Activated CD8-positive, alpha-beta memory T cell treated with anti-CD3 and anti-CD28 coated beads, Interleukin-2, amount 50 U/mL, for 1 hour (primary cell): ENCODE results near the gene MAST4.

Experiments used
- DNase-seq: peaks from one replicate; pipeline ENCODE4 v3.0.0-alpha.2; 2020; ENCODE audit errors: extremely low read depth

Gene MAST4

DNA sequence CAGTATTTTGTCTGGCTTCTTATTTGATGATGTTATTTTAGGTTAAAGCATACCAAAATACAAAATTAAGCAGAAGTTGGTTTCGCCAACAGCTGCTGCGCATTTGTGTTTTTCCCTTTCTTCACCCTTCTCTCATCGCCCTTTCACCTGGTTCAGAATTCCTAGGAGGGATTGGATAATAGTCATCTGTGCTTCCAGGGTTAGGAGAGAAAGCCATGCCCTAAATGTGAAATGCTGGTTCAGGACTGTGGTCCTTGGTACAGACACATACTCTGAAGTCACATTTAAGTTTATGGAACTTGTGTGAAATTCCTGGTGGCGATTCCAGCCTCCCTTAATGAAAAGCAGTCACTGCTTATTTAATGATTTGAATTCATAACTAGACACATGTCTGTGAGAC lies 7.7 kb downstream of the MAST4 start:
- no peak for DNase-seq

DNA sequence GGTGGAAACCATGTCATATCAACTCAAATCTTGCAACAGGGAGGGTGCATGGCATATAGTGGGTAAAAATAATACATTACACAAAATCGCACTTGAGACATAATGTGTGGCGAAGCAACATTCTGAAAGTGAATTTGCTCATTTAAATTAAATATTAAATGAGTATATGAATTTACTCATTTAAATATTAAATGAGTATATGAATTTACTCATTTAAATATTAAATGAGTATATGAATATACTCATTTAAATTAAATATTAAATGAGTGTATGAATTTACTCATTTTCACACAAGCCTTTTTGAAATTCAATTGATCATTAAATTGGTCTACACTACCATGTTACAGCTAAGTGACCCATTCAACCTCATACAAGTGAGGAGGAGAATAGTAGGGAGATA lies 10.5 kb downstream of the MAST4 start:
- no peak for DNase-seq

DNA sequence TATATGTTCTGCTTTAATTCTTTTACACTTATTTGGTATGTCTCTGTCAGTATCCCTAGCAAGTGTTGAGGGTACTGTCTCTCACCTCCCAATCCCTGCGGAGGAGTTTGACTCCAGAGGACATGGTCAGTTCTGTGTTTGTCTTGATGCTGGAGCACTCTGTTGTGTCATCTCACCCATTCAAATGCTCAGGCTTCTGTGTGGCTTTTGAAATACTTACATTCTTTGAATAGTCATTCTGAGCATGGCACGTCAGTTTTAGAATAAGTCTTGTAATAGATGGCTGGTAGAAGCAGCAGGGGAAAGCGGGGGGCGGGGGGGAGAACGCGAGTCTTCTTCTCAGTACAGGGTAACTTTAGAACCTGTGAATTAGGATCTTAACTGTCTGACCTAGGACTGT lies 12.3 kb downstream of the MAST4 start:
- no peak for DNase-seq

DNA sequence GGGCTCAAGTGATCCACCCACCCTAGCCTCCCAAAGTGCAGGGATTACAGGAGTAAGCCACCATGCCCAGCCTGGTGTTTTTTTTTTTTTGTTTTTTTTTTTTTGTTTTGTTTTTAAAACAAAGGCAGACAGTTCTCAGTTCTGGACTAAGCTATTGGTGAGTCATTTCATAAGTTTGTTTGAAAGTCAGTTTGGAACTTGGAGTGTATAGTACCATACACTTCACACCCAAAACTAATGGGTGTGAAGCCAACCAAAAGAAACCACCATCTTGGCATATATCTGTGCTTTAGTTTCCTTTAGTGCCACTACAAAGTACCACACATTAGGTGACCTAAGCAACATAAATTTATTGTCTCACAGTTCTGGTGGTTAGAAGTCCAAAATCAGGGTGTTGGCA lies 13.4 kb downstream of the MAST4 start:
- no peak for DNase-seq

DNA sequence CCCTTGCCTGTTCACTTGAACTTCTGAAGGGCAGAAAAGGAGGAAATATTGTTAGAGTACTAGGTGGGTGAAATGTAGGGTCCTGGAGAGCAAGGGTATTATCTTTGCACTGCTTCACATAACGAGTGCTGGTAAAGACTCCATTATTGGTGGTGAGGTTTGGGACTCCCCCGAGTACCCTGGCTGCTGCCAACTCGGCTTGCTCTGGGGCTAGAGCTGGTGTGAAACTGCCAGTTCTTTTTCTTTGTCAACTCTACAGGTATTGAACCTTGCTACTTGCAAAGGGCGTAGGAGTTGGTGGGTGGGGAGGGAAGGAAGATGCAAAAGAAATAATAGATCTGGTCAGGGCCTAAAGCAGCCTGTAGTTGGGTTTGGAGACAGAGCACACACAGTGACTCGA lies 16.0 kb downstream of the MAST4 start:
- DNase-seq: no peak

DNA sequence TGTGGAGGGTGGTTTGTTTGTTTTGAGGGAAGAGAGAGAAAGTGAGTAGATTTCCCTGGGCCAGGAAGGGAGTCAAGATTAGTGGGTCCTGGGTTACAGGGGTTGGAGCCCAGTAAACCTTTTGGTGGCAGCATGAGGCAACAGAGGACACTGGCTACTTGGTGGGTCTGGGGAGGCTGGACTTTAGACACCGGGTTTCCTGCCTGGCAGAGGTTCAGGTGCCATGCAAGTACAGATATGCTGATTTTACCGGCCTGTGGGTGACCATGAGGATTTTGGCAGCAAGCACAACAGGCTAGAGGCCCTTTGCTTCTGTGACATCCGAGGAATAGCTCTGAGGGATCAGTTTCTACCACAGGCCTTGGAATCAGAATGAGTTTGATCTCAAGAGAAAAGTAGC lies 18.9 kb downstream of the MAST4 start:
- DNase-seq: no peak

DNA sequence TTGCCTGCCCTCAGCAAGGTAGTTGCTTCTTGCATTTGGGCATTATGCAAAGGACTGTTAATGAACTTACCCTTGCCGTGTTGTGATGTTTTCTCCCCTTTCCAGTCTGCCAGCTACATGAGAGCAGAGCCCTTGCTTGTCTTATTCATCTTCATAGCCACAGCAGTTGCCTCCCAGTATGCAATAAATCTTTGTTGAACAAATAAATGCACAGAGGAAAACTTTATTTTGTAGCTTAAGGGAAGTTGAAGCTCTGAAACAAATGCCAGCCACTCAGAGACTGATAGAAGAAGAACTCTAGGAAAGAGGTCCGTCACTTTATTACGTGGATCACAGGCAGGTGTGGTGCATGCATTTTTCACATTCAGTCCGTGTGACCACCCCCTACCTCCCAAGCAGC lies 19.7 kb downstream of the MAST4 start:
- no peak for DNase-seq

DNA sequence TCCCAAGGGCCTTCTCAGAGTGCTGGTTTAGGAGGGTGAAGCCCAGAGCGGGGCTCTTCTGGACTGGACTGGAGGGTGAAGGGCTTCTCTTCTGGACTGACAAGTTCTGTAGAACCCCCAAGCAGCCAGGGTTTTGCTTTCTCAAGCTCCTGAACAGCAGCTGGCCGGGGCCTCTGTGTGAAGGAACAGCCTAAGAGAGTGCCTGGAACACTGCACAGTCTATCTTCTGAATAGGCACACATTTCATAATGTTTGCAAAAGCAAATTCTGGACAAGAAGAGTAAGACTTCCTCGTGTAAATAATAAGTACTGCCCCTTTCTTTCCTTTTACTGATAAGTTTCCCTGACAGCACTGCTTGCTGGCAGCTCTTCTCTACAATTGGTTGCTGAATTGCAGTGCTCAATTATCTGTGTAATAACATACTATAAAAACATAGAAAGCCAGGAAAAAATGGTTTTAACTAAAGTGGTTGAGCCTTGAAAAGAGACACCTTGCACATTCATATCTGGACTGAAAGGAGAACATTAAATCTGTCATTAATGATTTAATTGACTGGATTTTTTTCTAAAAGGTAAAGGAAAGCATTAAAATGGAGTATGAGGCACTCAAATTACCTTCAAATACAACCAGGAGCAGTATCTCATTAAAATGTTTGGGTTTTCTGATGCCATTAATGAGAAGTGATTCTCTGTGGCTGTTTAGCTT lies 20.5 kb downstream of the MAST4 start:
- DNase-seq: no peak

DNA sequence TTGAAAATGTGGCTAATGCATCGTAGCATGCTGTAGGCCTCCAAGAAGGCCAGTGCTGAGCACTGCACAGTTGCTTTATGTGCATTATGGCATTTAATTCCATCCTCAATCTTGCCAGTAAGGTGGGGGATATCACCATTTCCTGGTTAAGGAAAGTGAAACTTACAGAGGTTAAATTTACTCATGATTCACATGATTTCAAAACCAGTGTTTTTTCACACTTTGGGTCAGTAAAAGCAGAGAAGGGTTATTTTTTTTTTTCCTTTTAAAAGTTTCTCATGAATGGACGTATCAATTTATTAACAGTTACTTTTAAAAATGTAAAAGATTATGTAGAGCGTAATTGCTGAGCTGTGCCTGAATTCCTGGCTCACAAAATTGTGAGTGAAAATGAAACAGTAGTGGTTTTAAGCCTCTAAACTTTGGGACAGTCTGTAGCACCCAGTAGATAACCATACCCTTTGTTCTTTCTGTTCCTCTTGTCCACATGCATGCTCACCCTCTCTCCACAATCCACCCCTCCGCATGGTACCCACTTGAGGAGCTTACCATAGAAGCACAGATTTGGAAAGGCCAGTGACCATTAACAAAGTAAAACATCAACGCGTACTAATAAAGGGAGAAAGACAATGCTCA lies 21.2 kb downstream of the MAST4 start:
- DNase-seq: no peak

DNA sequence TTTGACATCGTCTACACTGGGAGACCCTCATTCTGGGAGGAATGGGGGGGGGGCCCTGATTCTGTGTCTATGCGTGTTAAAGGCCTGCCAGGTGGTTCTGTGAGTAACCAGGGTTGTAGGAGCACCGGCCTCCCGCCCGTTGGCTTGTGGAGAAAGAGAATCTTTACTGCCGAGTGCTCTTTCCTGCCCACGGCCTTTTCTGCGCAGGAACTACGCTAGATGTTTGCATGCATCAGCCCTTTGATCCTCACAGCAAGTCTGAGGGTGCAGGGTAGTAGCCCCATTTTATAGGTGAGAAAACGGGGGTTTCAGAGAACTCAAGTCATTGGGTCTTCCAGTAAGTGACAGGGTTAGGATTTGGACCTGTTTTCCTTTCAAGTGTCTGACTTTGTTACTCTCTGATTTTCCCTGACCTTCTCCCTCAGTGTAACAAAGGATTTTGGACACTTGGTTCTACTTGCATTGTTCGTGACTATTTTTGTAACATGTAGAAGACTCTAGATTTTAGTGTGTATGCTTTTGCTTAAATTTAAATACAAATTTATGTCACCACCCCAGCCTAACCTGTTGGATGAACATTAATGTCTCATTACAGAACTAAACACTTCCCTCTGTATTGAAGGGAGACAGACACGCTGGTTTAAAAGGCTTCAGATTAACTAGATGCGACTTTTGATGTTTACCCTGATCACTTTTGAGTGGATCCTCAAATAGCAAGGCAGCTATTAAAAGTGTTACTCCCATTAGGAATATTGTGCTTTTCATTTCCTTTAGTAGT lies 22.0 kb downstream of the MAST4 start:
- DNase-seq: no peak

DNA sequence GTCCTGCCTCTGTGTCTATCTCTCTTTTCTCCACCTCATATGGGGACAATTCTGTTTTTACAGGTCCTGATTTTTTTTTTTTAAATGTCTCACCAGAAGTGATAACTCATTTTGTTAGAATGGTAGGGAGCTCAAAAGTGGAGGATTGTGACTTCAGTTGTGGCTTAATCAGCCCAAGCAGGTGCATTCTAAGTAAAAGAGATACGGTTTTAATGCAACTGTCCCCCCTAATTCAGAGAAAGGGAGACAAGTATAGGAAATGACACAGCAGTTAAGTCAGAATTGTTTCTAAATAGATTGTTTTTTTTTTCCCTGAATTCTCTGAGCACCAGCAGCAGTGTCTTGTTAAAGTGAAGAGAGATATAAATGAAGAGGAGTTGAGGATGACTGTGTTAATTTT lies 24.5 kb downstream of the MAST4 start:
- DNase-seq: no peak

DNA sequence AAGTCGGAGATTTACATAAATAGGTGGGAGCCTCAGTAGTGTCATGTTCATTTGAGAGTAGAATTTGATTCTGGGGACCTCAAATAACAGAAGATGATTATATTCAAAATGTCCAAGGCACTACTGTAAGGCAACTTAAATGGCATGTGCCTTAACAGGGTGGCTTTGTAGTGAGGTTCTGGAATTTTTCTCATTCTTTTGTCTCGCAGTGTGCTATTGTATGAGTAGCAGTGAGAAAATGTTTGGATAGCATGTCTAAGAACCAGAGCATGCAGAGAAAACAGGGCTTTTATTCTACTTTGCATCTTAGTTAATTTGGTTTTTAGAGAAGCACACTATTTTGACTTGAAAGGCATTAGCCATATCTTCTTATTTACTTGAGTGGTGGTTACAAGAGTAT lies 25.0 kb downstream of the MAST4 start:
- no peak for DNase-seq

DNA sequence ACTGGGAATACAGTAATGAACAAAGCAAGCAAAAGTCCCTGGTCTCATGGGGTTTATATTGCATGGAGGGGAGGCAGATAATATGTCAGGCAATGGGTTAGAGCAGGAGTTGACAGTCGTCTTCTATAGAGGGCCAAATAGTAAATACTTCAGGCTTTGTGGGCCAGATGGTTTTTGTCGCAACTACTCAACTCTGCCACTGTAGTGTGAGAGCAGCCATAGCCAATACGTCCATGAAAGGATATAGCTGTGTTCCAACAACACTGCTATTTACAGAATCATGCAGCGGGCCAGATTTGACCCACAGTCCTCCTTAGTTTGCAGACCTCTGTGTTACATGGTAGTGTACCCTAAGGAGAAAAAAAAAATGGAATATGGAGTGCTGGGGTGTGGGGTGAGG lies 25.5 kb downstream of the MAST4 start:
- DNase-seq: no peak

DNA sequence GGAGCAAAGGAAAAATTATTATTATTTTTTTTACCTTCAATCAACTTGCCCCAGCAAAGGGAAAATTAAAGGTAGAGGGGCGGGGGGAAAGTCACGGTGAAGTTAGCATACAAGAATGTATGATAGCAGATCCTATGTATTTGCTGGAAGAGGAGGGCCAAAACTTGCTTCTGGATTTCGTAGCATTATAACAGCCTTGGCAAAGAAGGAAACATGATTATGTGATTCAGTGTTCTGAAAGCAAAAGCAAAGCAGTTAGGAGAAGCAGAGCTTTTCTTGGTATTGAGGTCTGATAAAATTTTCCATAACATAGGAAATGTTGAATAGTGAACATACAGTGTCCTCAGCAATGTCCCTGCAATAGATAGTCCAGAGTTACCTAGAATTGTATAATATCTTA lies 32.4 kb downstream of the MAST4 start:
- DNase-seq: no peak

DNA sequence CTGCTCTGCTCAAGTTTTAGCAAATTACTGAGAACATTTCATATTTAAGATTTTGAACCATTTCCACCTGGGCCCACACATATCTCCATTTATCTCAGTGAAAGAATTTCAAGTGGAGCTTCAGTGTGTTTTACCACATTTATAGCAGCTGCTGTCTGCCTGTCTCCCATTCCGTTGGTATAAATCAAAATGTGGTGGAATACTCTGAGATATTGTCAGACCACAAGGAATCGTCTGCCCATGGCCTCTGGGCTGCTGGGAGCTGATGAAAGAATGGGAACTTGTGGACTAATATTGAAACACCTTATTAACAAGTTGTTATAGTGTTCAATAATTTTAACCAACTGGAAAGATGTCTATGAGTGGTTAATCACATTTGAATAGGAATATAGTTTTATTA lies 33.3 kb downstream of the MAST4 start:
- no peak for DNase-seq

DNA sequence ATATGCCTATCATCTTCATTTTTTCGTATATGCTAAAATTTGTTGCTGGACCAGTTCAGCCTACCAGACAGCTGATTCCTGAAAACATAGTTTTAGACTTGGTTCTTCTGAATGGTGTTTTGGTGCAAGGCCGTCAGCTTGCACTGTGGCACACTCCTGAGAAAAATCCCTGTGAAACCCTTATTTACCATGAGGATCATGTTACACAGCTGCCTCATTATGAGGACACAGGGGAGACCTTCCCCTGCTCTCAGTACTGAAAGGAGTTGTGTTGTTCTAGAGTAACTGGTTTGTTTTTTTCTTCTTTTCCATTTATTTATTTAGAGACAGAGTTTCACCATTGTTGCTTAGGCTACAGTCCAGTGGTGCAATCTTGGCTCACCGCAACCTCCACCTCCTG lies 37.6 kb downstream of the MAST4 start:
- DNase-seq: no peak

DNA sequence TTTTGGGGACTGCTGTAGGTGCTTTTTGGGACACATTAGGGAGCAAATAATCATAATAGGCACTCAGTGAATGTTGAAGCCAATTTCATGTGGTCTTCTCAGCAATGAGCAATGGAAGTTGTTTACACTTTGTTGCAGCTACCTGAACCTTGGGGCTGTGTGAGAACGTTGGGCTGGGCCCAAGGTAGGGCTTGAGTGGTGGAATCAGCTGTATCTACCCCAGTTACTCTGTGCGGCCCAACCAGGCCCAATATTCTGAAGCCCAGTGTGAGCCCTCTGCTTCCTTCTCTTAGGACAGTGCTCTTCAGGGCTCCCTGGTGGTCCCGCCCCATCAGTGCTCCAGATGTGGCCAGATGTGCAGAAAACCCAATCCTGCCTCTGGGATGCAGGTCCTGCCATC lies 38.4 kb downstream of the MAST4 start:
- no peak for DNase-seq

DNA sequence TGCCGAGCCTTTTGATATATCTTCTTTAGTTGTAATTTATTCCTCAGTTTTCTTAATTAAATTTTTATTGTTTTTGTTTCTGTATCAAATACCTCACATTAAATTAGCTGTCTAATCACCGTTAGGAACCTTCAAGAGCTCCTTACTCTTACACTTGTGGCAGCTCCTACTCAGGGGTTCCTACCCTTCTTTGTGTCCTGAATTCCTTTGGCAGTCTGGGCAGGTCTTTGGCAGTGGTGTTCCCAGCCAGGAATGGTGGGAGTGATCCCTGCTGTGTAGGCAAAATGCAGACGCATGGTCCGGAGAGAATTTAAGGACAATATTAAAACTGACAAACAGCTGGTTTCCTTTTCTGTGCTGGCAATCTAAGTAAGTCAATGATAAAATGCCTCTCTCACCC lies 41.8 kb downstream of the MAST4 start:
- DNase-seq: no peak

DNA sequence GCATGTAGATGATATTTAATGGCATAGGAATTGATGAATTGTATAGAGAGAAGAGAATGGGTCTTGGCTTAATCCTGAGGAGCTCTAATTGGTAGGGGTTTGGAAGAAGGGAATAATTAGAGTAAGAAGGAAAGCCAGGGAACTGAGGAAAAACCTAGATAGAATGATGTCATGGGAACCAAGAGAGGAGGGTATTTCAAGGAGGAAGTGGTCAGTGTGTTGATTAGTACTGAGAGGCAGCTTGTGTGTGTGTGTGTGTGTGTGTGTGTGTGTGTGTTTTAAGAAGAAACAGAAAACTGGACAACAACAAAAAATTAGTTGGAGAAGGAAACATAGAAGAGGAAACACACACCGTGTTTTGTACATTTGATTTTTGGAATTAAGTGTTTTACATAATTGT lies 42.8 kb downstream of the MAST4 start:
- DNase-seq: no peak

DNA sequence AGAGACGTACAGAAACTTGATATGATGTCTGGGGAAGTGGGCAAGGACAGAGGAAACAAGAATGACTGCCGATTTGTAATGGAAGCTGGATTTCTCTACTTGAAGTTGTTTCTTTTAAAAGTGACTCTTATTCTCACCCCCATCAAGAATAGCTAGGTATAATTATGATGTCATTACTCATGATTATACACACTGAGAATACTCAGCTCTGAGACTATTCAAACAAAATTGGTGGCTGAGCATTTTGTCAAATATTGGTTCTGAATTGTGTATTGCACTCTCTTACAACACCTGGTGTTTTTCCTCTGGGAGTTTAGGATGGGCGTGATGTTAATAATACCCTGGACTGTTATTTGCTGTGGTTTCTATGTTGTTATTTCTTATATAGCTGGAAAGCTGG lies 46.3 kb downstream of the MAST4 start:
- no peak for DNase-seq

DNA sequence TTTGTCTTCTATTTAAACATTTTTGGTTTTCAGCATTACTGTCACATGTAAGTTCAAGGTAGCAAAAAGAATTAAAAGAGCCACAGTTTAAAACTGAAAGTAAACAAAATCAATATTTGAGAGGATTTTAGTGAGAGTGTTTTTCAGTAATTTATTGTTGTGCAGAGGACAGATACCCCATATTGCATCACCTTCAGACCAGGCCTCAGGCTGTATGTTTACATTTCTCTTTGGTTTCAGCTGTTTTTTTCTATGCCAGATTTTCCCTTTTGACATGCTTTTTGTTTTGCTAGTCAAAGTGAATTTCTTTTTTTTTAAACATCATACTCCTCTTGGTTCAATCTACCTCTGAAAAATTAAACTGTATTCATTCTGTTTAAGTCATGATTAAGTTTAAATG lies 47.2 kb downstream of the MAST4 start:
- DNase-seq: no peak

DNA sequence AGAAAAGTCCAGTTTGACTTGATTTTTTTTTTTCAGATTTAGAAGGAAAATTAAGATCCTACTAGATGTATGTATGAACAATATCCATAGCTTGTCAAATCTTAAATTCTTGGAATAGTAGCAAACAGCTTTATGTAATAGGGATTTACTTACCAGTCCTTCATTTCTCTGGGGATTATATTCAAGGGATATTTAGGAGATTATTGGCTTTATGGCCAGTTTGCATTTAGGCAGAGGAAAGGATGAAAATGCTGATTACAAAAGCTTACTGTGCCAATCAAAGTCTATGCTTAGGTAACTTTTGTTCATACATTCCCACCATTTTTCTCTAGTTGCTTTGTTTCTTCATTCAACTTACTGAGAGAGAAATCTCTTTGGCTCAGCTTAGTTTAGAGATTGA lies 47.9 kb downstream of the MAST4 start:
- DNase-seq: no peak

DNA sequence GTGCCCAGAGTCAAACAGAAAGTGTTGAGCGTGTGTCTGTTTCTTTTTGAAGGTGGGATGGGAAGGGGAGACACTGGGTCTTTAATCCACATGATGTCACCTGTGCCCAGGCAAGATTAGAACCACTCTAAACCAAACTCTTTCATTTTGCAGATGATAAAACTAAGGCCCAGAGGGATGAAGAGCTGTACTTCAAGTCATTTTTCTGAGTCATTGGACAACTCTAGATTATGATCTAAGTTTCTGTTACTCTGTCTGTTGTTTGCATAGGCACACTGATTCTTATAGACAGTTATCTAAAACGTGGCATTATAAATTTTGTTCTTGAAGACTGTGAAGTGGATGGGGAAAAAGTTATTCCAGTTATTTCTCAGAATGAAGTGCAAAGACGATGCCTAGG lies 48.8 kb downstream of the MAST4 start:
- no peak for DNase-seq
